Neural cell (in vitro differentiated cells): Measurements from ENCODE around the gene ERP27. TPM values are rescaled to one million over a fixed set of nuclear protein-coding genes. Genes with fewer than 3 reads are reported as not detected.

Experiments
- H2AFZ ChIP-seq: fragments of 200-600, 300-800 bp; sonication (generic), shearing (Covaris generic); 2 replicates; pipeline ENCODE4 v1.6.0; 2014; ENCODE audit warnings: low read depth, mild to moderate bottlenecking, antibody characterized with exemption, low read length, moderate library complexity
- H3F3A ChIP-seq: fragments of 200-600 bp; shearing (Covaris generic); 2 replicates; pipeline ENCODE4 v1.6.1; 2016; ENCODE audit warnings: mild to moderate bottlenecking, moderate library complexity, mixed read lengths, antibody characterized with exemption, low read length; ENCODE audit not compliant: insufficient read depth, poor library complexity, severe bottlenecking
- H3K27ac ChIP-seq: fragments of 200-600, 300-800 bp; sonication (generic), shearing (Covaris generic); 2 replicates; pipeline ENCODE4 v1.5.1; 2014; ENCODE audit warnings: mild to moderate bottlenecking, low read length, moderate library complexity
- H3K27me3 ChIP-seq: fragments of 300-800, 200-600 bp; sonication (generic), shearing (Covaris generic); 2 replicates; pipeline ENCODE4 v1.6.0; 2014; ENCODE audit warnings: mild to moderate bottlenecking, low read depth, low read length, moderate library complexity; ENCODE audit not compliant: insufficient read depth
- H3K36me3 ChIP-seq: fragments of 300-800, 200-600 bp; sonication (generic), shearing (Covaris generic); 2 replicates; pipeline ENCODE4 v1.5.1; 2014; ENCODE audit warnings: mild to moderate bottlenecking, antibody characterized with exemption, low read length, moderate library complexity; ENCODE audit not compliant: insufficient read depth
- H3K4me2 ChIP-seq: fragments of 300-800, 200-600 bp; sonication (generic), shearing (Covaris generic); 2 replicates; pipeline ENCODE4 v1.6.0; 2014; ENCODE audit warnings: mild to moderate bottlenecking, low read length
- H3K4me3 ChIP-seq: fragments of 300-800, 200-600 bp; sonication (generic), shearing (Covaris generic); 2 replicates; pipeline ENCODE4 v1.5.1; 2014; ENCODE audit warnings: mild to moderate bottlenecking, low read length, moderate library complexity
- H3K79me2 ChIP-seq: fragments of 200-600 bp; shearing (Covaris generic); replicated peaks from 2 replicates; pipeline ENCODE4 v1.6.0; 2014; ENCODE audit warnings: mild to moderate bottlenecking, low read length, moderate library complexity; ENCODE audit not compliant: insufficient read depth
- H3K9ac ChIP-seq: fragments of 300-800, 200-600 bp; sonication (generic), shearing (Covaris generic); 2 replicates; pipeline ENCODE4 v1.6.1; 2016; ENCODE audit warnings: mild to moderate bottlenecking, low read length, mixed read lengths
- H3K9me2 ChIP-seq: fragments of 200-600 bp; shearing (Covaris generic); 2 replicates; pipeline ENCODE4 v1.6.1; 2016; ENCODE audit warnings: mild to moderate bottlenecking, low read length, mixed read lengths; ENCODE audit not compliant: insufficient read depth
- H3K9me3 ChIP-seq: fragments of 200-600, 300-800 bp; sonication (generic), shearing (Covaris generic); 2 replicates; pipeline ENCODE4 v1.6.1; 2016; ENCODE audit warnings: mild to moderate bottlenecking, mixed run types, low read length, moderate library complexity, mixed read lengths
- H4K20me1 ChIP-seq: fragments of 200-600 bp; shearing (Covaris generic); 2 replicates; pipeline ENCODE4 v1.6.1; 2016; ENCODE audit warnings: mild to moderate bottlenecking, mixed run types; ENCODE audit not compliant: insufficient read depth
- EP300 ChIP-seq: fragments of 450-650 bp; conservative IDR thresholded peaks from 2 replicates; pipeline ENCODE4 v1.6.1; 2014; ENCODE audit warnings: antibody characterized with exemption, mild to moderate bottlenecking, moderate library complexity; ENCODE audit not compliant: poor library complexity, severe bottlenecking
- EZH2 ChIP-seq: fragments of 200-600, 300-800 bp; shearing (Covaris generic), sonication (generic); IDR thresholded peaks from 2 replicates; pipeline ENCODE4 v1.6.1; 2014; ENCODE audit warnings: antibody characterized with exemption, low read length, borderline replicate concordance, mild to moderate bottlenecking; ENCODE audit not compliant: insufficient read depth, poor library complexity, severe bottlenecking
- POLR2AphosphoS5 ChIP-seq: IDR thresholded peaks from 2 replicates; pipeline ENCODE4 v1.6.1; 2012
- RAD21 ChIP-seq: fragments of 450-650 bp; conservative IDR thresholded peaks from 2 replicates; pipeline ENCODE4 v1.6.1; 2014; ENCODE audit warnings: antibody characterized with exemption, mild to moderate bottlenecking, moderate library complexity
- REST ChIP-seq: IDR thresholded peaks from 2 replicates; pipeline ENCODE4 v1.6.1; 2012; ENCODE audit warnings: borderline replicate concordance
- SMC3 ChIP-seq: fragments of 450-650 bp; conservative IDR thresholded peaks from 2 replicates; pipeline ENCODE4 v1.6.1; 2014; ENCODE audit warnings: antibody characterized with exemption, mild to moderate bottlenecking, moderate library complexity; ENCODE audit not compliant: poor library complexity
- TAF1 ChIP-seq: IDR thresholded peaks from 2 replicates; pipeline ENCODE4 v1.6.1; 2012; ENCODE audit warnings: low read depth
- polyA plus RNA-seq: library from polyadenylated mRNA; depleted of rRNA; stranded (reverse); fragments of >200 nt; gene quantifications from 2 replicates; pipeline ENCODE4 v1.2.3, GENCODE V29; 2014
- TF ChIP-seq, protein P1 (sequence below): fragments of 450-650 bp; IDR thresholded peaks from 2 replicates; pipeline ENCODE4 v1.5.1; 2014; ENCODE audit warnings: antibody characterized with exemption, mild to moderate bottlenecking, moderate library complexity; ENCODE audit not compliant: poor library complexity, severe bottlenecking

Gene ERP27
- polyA plus RNA-seq, 1 donor from 2014 or later: not detected

DNA sequence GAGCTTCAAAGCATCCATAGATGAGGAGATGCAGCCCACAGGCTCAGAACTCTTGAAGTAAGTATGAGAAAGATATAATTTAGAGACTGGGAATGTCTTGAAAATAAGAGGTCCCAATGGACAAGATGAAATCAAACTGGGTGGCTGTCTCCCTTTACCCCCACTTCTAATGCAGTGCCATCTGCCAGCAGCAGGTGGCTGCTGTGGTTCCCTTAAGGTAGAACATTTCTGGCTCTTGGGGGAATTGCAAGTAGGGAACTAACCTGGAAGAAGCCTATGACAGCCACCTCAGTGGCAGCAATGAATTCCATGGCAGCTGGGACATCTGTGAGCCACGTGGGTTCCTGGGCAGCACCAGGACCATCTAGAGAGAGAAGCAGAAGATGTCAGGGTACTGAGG is 648 bp downstream of the ERP27 start:
- H3K9ac ChIP-seq: no peak overlapping the region
- no peaks in the 10 kb centered on the region for H3K9me3 ChIP-seq
- H3K27ac ChIP-seq: no peak overlapping the region
- no peak overlapping the region for H3K4me3 ChIP-seq
- H3K27me3 ChIP-seq: no peaks in the 10 kb centered on the region
- no peaks in the 10 kb centered on the region for H3K9me2 ChIP-seq
- TF ChIP-seq POLR2AphosphoS5 (no peak), EZH2 (no peak), TAF1 (no peak), RAD21 (no peak), EP300 (no peak), SMC3 (no peak)
- TF ChIP-seq, protein P1, sequence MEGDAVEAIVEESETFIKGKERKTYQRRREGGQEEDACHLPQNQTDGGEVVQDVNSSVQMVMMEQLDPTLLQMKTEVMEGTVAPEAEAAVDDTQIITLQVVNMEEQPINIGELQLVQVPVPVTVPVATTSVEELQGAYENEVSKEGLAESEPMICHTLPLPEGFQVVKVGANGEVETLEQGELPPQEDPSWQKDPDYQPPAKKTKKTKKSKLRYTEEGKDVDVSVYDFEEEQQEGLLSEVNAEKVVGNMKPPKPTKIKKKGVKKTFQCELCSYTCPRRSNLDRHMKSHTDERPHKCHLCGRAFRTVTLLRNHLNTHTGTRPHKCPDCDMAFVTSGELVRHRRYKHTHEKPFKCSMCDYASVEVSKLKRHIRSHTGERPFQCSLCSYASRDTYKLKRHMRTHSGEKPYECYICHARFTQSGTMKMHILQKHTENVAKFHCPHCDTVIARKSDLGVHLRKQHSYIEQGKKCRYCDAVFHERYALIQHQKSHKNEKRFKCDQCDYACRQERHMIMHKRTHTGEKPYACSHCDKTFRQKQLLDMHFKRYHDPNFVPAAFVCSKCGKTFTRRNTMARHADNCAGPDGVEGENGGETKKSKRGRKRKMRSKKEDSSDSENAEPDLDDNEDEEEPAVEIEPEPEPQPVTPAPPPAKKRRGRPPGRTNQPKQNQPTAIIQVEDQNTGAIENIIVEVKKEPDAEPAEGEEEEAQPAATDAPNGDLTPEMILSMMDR: no peak
- H4K20me1 ChIP-seq: no peaks in the 10 kb centered on the region
- H2AFZ ChIP-seq: no peak overlapping the region
- H3K36me3 ChIP-seq: no peaks in the 10 kb centered on the region
- H3F3A ChIP-seq: no peaks in the 10 kb centered on the region
- no peaks in the 10 kb centered on the region for H3K79me2 ChIP-seq
- H3K4me2 ChIP-seq: no peak overlapping the region

DNA sequence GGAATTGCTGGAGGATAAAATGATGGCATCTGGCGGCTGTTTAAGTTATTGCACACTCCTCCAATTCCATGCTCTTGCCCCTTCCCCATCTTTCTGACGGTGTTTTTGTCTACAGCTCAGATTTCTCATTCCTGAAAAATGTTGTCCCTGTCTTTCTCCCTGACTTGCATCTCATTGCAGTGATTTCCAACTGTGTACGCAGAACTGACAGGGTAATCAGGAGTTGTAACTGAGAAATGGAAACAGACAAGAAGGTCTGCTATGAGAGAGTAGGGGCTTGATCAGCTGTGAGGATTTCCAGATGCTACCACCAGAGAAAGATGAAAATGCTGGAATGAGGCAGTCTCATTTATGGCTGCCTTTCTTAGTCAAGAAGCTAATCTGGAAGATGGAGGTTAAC is 1.3 kb downstream of the ERP27 start:
- no peaks in the 10 kb centered on the region for H3K36me3 ChIP-seq
- no peak overlapping the region for H2AFZ ChIP-seq

More for the DNA sequence above, 1.3 kb downstream of the ERP27 start:
- Histone ChIP-seq H3F3A (no peaks in the 10 kb centered on the region), H3K4me3 (no peak overlapping the region), H3K9ac (no peak overlapping the region), H3K27ac (peak overlapping the region; percentile 39), H4K20me1 (no peaks in the 10 kb centered on the region), H3K9me3 (no peaks in the 10 kb centered on the region), H3K79me2 (no peaks in the 10 kb centered on the region), H3K4me2 (no peak overlapping the region), H3K9me2 (no peaks in the 10 kb centered on the region), H3K27me3 (no peaks in the 10 kb centered on the region)
- peak; percentile 86 for TF ChIP-seq REST
- no peak for TF ChIP-seq TAF1
- no peak for TF ChIP-seq SMC3
- peak; percentile 72 for TF ChIP-seq POLR2AphosphoS5
- TF ChIP-seq EP300: peak; percentile 57
